Measurements from ENCODE around the gene RXRA. TPM values are rescaled to one million over a fixed set of nuclear protein-coding genes. Genes with fewer than 3 reads are reported as not detected.

Gene RXRA
- total RNA-seq, 1 donor from 2014 or later: 83.3 TPM

DNA sequence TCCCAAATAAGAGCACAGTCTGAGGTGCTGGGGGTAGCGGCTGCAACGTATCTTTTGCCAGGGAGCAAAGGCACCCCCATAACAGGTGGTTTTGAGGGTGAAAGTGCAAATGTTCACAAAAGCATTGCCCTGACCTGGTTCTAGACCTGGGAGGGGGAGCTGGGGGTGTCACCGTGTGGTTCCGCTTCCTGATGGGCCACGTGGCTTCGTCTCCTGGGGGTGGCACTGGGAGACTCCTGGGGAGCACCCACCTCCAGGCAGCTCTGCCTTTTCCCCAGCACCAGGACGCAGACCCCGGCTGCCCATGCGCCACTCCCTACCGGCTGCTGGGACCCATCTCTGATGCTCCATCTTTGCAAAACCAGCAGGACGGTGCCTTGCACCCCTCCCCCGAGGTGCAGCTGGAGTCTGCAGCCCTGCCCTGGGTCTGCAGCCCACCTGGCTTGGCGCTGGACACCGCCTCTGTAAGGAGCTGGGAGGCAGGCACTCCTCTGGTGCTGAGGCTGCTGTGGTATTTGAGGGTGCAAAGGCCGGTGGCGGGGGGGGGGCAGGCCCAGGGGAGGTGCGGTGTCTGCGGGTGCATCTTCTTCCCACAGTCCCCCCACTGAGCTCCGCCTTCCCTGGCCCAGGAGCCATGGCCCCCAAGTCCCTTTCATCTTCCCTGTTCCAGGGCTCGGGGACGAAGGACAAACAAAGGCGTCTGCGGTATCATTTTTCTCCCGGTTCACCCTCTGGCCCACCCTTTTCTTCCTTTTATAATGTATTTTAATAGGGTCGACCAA, 29.8 kb upstream of the RXRA start:
- H3K4me3 Mint-ChIP-seq (ENCODE audit: unreplicated experiment): no peak overlapping the region
- no peak overlapping the region for H3K27ac Mint-ChIP-seq (ENCODE audit: unreplicated experiment)
- no peaks in the 10 kb centered on the region for H3K9me3 Mint-ChIP-seq (ENCODE audit: unreplicated experiment)
- TF ChIP-seq, protein P1, sequence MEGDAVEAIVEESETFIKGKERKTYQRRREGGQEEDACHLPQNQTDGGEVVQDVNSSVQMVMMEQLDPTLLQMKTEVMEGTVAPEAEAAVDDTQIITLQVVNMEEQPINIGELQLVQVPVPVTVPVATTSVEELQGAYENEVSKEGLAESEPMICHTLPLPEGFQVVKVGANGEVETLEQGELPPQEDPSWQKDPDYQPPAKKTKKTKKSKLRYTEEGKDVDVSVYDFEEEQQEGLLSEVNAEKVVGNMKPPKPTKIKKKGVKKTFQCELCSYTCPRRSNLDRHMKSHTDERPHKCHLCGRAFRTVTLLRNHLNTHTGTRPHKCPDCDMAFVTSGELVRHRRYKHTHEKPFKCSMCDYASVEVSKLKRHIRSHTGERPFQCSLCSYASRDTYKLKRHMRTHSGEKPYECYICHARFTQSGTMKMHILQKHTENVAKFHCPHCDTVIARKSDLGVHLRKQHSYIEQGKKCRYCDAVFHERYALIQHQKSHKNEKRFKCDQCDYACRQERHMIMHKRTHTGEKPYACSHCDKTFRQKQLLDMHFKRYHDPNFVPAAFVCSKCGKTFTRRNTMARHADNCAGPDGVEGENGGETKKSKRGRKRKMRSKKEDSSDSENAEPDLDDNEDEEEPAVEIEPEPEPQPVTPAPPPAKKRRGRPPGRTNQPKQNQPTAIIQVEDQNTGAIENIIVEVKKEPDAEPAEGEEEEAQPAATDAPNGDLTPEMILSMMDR (IDR thresholded peaks at IDR 0.05; ENCODE audit: unreplicated experiment): no peak
- H3K27me3 Mint-ChIP-seq (ENCODE audit: unreplicated experiment): peaks cover 8% of the 10 kb centered on the region
- H3K4me1 Mint-ChIP-seq (ENCODE audit: unreplicated experiment): no peaks in the 10 kb centered on the region
- no peak for DNase-seq (ENCODE audit: low spot score)
- H3K36me3 Mint-ChIP-seq (ENCODE audit: low read depth, unreplicated experiment): no peaks in the 10 kb centered on the region

DNA sequence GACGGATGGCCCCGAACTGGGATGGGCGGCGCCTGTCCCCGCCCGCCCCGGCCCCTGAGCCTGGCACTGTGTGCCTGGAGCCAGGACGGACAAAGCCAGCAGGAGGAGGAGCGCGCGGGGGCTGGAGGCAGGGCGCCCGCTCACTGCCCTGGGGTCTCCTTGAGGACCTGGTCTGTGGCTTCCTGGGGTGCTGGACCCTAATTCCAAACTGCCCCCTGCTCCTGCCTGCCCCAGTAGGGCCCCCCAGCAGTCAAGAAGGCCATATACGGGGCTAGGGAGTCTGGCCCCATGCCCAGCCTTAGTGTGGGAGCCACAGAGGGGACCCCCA, 29.2 kb upstream of the RXRA start:
- H3K9me3 Mint-ChIP-seq (ENCODE audit: unreplicated experiment): no peaks in the 10 kb centered on the region
- H3K36me3 Mint-ChIP-seq (ENCODE audit: low read depth, unreplicated experiment): no peaks in the 10 kb centered on the region
- H3K4me3 Mint-ChIP-seq (ENCODE audit: unreplicated experiment): no peak overlapping the region
- H3K27me3 Mint-ChIP-seq (ENCODE audit: unreplicated experiment): peaks cover 8% of the 10 kb centered on the region
- no peak for DNase-seq (ENCODE audit: low spot score)
- TF ChIP-seq, protein P1 (IDR thresholded peaks at IDR 0.05; ENCODE audit: unreplicated experiment): no peak
- H3K4me1 Mint-ChIP-seq (ENCODE audit: unreplicated experiment): no peaks in the 10 kb centered on the region
- H3K27ac Mint-ChIP-seq (ENCODE audit: unreplicated experiment): no peak overlapping the region

DNA sequence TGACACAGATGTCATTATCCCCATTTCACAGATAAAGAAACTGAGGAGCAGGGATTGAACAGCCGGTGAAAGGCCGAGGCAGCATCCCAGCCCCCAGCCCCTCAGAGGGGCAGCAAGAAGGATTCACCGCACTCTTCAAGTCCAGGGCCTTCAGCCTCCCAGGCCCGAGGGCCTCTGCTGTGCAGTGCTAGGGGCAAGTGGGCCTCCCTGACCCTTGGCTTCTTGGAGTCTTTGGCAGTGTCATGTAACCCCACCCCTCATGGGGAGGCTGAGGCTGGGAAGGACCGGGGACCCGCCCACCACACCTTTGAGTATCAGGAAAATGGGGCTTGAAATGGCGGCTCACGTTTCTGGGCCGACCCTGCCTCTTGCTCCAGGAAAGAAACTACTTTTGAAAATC, 28.7 kb upstream of the RXRA start:
- no peaks in the 10 kb centered on the region for H3K36me3 Mint-ChIP-seq (ENCODE audit: low read depth, unreplicated experiment)
- no peaks in the 10 kb centered on the region for H3K4me1 Mint-ChIP-seq (ENCODE audit: unreplicated experiment)
- no peak for DNase-seq (ENCODE audit: low spot score)
- H3K9me3 Mint-ChIP-seq (ENCODE audit: unreplicated experiment): no peaks in the 10 kb centered on the region
- no peak overlapping the region for H3K27ac Mint-ChIP-seq (ENCODE audit: unreplicated experiment)
- H3K4me3 Mint-ChIP-seq (ENCODE audit: unreplicated experiment): no peak overlapping the region
- peaks cover 8% of the 10 kb centered on the region for H3K27me3 Mint-ChIP-seq (ENCODE audit: unreplicated experiment)
- TF ChIP-seq, protein P1 (IDR thresholded peaks at IDR 0.05; ENCODE audit: unreplicated experiment): no peak

DNA sequence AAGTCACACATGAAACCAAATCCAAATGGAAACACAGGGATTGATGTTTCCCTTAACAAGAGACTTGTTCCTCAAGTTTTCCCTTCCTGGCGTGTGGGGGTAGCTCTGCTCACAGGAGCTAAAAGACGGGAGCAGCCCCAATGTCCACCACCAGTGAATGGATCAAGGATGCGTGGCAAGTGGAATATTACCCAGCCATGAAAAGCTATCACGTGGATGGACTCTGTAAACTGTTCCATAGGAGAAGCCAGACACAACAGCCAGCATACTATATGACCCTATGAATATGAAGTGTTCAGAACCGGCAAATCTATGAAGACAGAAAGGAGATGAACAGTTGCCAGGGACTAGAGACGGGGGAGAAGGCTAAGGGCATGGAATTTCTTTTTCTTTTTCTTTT, 28.3 kb upstream of the RXRA start:
- peaks cover 8% of the 10 kb centered on the region for H3K27me3 Mint-ChIP-seq (ENCODE audit: unreplicated experiment)
- H3K9me3 Mint-ChIP-seq (ENCODE audit: unreplicated experiment): no peaks in the 10 kb centered on the region
- H3K36me3 Mint-ChIP-seq (ENCODE audit: low read depth, unreplicated experiment): no peaks in the 10 kb centered on the region
- H3K27ac Mint-ChIP-seq (ENCODE audit: unreplicated experiment): no peak overlapping the region
- TF ChIP-seq, protein P1 (IDR thresholded peaks at IDR 0.05; ENCODE audit: unreplicated experiment): no peak
- no peak overlapping the region for H3K4me3 Mint-ChIP-seq (ENCODE audit: unreplicated experiment)
- H3K4me1 Mint-ChIP-seq (ENCODE audit: unreplicated experiment): no peaks in the 10 kb centered on the region
- DNase-seq (ENCODE audit: low spot score): no peak

DNA sequence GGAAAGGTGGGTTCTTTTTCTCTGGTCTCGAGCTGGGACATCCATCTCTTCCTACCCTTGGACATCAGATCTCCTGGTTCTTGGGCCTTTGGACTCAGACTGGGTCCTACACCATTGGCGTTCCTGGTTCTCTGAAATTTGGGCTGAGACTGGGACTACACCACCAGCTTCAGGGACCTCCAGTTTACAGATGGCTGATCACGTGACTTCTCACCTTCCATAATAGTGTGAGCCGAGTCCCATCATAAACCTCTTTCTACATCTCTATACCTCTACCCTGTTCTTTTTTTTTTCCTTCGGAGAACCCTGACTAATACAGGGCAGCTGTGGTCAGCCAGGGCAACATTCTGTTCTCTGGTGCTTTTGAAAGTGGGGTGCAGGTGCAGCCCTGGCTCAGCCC, 27.2 kb upstream of the RXRA start:
- TF ChIP-seq, protein P1 (IDR thresholded peaks at IDR 0.05; ENCODE audit: unreplicated experiment): no peak
- H3K27ac Mint-ChIP-seq (ENCODE audit: unreplicated experiment): no peak overlapping the region
- H3K9me3 Mint-ChIP-seq (ENCODE audit: unreplicated experiment): no peaks in the 10 kb centered on the region
- no peak for DNase-seq (ENCODE audit: low spot score)
- H3K36me3 Mint-ChIP-seq (ENCODE audit: low read depth, unreplicated experiment): no peaks in the 10 kb centered on the region
- H3K4me3 Mint-ChIP-seq (ENCODE audit: unreplicated experiment): no peak overlapping the region
- peaks cover 8% of the 10 kb centered on the region for H3K27me3 Mint-ChIP-seq (ENCODE audit: unreplicated experiment)
- no peaks in the 10 kb centered on the region for H3K4me1 Mint-ChIP-seq (ENCODE audit: unreplicated experiment)
